Measurements from ENCODE around the gene WDR82.

The WDR82 gene

DNA sequence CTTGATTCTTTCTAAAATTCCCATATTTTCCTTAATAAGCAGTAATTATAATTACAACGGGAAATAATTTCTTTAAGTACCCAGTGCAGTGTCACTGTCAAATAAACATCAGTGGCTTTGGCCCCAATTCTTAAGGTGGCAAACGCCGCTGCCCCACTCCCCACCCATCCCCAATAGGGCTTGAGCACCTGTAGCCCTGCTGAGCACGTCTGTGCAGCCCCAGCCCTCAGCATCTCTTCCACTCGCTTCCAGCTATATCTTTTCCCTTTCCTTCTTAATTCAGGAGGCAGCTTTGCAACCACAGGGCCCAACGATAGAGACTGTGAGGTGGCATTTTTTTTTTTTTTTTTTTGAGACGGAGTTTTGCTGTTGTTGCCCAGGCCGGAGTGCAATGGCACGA is 23.8 kb downstream of the WDR82 start:
- DNase-seq (ENCODE audit: low spot score): no peak

- peak; percentile 92 for DNase-seq (ENCODE audit: low spot score)
Observed at GRCh38 chr3:52253314-52254304, 24.8 kb downstream of the WDR82 start.

DNA sequence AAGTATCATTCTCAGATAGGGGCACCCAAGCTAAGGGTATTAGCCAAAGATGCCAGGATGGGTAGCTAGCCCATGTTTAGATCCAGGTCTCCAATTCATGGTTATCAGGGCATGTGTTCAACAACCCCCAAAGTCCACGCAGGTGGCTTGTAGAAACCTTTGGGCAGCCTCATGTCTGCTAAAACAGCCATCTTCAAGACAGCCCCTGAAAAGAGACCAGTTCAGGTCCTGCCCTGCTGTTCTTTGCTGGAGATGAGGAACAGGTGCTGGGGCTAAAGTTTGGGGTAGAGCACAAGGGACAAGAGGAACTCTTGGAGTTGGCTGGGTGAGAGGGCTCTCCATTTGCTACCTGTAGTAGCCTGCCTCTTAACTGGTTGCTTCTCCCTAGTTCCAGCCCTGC is 28.3 kb downstream of the WDR82 start:
- DNase-seq (ENCODE audit: low spot score): no peak

DNA sequence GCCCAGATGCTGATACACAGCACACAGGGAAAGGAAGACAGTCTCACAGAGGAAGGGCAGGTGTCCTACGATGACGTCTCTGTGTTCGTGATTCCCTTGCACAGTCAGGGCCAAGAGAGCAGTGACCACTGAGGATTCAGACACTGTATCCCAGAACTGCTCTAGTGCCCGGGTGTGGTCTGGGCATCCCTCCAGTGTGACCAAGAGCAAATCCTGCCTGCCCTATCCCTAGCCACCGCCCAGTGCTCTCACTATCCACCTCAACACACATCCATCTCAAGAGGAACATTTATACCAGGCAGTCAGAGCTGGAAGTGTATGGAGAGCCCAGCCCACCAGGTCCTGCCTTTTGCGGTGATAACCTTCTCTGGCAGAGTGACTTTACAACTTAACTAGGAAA is 28.8 kb downstream of the WDR82 start:
- no peak for DNase-seq (ENCODE audit: low spot score)

DNA sequence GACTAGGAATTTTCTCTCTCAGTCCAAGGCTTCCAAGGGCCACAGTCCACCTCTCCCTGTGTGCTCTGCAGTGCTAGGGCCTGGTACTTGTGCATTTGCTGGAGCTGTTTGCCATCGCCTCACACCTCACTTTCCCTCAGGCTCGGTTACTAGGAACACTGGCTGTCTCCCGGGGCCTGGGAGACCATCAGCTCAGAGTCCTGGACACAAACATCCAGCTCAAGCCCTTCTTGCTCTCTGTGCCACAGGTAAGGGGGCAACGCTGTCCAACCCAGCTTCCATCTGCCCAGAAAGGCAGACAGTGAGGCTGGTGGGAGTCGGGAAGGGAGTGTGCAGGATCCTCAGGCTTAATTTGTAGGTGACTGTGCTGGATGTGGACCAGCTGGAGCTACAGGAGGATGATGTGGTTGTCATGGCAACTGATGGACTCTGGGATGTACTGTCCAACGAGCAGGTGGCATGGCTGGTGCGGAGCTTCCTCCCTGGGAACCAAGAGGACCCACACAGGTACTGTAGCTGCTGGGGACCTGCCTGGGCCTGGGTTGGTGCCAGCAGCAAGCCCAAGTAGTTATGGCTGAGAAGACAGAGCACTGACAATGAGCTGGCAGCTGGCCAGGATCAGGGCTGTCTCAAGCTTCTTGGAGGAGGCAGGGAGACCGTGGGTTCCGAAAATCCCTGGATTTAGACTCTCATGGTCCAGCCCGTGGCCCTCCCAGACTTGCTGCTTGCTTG is 29.5 kb downstream of the WDR82 start:
- peak; percentile 50 for DNase-seq (ENCODE audit: low spot score)

- DNase-seq (ENCODE audit: low spot score): no peak
Observed at GRCh38 chr3:52248165-52248541, 30.3 kb downstream of the WDR82 start.

DNA sequence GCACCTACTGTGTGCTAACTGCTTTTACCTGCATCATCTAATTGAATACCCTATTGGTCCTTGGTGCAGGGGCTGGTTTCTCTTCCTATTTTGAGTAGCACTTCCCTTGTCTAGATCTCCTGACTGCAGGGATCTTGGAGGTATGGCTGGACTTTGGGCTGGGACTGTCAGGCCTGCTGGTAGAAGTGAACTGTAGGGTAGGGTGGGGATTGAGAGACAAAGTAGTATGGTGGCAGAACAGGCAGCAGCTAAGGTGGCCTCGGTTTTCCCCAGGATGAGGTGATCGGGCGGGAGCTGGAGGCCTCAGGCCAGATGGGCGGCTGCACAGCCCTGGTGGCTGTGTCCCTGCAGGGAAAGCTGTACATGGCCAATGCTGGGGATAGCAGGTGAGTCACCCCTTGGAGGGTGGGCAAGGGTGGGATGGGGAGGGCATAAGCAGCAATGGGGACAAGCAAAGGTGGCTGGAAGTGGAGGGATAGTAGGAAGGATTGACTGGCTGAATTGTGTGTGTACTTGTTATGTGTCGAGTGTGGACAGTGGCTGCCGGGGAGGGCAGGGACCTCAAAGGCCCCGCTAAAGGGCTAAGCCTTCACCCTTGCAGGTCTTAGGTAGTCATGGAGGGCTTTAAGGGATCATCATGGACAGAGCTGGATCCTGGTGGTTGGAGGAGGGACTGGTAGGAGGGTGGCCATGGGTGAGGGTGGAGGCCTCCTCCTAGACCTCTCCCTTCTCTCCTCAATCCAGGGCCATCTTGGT is 30.9 kb downstream of the WDR82 start:
- no peak for DNase-seq (ENCODE audit: low spot score)

DNA sequence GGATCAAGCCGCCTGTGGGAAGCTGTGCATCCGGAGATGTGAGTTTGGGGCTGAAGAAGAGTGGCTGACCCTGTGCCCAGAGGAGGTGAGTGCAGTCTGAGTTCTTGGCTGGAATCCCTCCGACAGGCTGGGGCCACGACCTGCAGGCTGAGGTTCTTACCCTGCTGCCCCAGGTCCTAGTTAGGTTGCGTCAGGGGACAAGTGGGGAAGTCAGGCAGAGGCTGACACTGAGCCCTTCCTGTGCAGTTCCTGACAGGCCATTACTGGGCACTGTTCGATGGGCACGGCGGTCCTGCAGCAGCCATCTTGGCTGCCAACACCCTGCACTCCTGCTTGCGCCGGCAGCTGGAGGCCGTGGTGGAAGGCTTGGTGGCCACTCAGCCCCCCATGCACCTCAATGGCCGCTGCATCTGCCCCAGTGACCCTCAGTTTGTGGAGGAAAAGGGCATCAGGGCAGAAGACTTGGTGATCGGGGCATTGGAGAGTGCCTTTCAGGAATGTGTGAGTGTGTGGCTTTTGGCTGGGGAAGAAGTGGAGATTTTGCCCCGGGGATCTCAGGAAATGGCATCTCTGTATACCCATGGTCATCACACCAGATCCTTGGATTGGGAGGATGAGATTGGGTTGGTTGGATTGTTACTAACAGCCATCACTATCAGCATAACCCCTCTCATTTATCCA is 31.6 kb downstream of the WDR82 start:
- DNase-seq (ENCODE audit: low spot score): no peak

- no peak for DNase-seq (ENCODE audit: low spot score)
Observed at GRCh38 chr3:52246264-52246620, 32.2 kb downstream of the WDR82 start.

DNA sequence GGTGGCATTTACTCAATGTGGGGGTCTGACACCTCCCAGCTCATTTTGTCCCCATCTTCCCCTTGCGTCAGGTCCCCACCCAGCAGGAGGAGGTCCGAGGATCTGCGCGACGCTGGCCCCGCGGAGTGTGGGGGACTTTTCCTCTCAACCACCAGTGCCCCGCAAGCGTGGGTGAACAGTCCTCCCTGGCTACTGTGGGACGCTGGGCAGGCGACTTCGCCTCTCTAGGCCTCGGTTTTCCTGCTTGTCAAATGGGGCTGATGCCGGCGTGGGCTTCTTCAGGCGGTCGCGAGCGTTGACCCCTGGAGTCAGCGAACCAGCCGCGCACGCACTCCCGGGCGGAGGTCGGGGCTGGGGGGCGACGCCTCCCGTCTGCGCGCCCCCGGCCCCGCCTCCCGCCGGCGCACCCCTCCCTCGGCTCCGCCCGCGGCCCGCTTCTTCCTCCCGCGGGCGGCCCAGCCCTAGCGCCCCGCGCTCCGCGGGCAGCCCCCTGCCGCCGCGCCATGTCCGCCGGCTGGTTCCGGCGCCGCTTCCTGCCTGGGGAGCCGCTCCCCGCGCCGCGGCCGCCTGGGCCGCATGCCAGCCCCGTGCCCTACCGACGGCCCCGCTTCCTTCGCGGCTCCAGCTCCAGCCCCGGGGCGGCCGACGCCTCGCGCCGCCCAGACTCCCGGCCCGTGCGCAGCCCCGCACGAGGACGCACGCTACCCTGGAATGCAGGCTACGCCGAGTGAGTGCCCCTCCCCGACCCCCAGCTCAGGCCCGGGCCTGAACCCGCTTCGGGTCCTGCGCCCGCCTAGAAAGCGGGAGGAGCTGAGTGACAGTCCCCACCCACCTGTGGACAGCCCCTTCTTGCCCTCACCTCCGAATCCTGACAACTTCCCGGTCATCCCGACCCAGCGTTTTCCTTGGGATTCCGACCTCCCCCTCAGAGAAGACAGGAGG is 32.9 kb downstream of the WDR82 start, which contains the start of gene PPM1M:
PPM1M (plus strand) TSS at position 438 of the 942 bp plus-strand sequence; CDS start at position 504, 66 bp downstream.
- no peak for DNase-seq (ENCODE audit: low spot score)

DNA sequence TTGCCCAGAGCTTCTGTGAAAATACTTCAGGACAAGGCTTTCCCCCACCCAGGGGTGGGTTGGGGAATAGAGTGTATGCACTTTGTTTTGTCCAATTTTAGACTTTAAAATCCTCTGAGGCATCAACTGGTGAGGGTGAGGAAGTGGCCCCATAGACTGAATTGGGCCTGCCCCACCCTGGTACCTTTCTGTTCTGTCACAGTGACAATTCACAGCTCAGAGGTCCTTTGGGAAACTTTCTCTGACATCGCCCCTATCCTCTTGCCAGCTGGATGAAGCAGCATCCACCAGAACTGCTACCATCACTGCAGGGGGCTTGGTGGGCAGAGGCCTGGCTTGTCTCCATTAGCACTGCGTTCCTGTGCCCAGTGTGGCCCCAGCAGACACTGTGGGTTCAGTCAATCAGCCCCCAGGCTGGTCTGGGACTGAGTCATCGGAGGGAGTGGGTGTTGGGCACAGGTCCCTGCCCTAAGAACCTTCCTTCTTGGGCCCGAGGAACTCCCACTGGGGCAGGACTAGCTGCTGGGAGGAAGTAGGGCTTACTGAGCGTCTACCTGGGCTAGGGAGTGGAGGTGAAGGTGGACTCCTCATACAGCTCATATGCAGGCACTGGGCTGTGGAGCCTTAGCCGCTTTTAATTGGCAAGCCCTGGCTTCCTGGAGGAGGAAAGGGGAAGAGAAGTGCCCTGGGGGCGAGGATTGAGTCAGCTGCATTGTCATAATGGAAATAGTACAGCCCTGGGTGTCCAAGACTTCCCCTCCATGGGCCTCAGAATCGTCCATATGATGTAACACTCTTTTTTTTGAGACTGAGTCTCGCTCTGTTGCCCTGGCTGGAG is 34.4 kb downstream of the WDR82 start:
- peak; percentile 66 for DNase-seq (ENCODE audit: low spot score)

DNA sequence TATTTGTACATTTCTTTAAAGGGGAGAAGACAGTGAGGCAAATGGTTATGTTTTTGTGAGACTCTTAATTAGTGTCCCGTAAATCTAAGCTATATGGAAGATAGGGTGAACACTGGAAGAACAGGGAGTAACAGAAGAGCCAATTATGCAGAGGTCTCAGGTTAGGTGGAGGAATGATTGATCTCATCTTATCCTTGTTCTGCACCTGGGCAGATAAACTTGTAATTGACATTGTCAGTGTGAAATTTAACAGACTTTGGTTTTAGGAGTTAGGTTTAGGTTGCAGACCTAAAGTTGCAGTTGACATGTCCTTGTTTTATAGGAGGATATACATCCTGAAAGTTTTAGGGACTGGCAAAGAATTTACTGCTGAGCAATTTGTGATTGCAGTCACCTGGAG is 36.4 kb downstream of the WDR82 start:
- no peak for DNase-seq (ENCODE audit: low spot score)

DNA sequence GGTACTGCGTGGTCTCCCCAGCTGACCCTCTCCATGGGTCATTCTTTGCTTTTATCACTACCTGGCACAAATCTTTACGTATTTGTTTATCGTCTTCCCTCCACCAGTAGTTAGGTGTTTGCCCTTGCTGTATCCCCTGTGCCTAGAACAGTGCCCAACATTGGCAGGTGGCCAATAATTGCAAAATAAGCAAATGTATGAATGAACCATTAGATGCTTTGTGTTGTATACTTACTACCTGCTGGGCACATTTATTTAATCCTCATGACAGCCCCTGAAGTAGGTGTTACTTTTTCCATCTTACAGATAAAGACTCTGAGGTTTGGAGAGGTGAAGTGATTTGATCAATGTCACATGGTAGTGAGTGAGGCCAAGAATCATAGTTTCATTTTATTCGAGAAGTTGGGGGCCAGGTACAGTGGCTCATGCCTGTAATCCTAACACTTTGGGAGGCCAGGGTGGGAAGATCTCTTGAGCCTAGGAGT is 37.5 kb downstream of the WDR82 start:
- DNase-seq (ENCODE audit: low spot score): no peak

- peak; percentile 54 for DNase-seq (ENCODE audit: low spot score)
Observed at GRCh38 chr3:52240059-52240885, 38.2 kb downstream of the WDR82 start.

DNA sequence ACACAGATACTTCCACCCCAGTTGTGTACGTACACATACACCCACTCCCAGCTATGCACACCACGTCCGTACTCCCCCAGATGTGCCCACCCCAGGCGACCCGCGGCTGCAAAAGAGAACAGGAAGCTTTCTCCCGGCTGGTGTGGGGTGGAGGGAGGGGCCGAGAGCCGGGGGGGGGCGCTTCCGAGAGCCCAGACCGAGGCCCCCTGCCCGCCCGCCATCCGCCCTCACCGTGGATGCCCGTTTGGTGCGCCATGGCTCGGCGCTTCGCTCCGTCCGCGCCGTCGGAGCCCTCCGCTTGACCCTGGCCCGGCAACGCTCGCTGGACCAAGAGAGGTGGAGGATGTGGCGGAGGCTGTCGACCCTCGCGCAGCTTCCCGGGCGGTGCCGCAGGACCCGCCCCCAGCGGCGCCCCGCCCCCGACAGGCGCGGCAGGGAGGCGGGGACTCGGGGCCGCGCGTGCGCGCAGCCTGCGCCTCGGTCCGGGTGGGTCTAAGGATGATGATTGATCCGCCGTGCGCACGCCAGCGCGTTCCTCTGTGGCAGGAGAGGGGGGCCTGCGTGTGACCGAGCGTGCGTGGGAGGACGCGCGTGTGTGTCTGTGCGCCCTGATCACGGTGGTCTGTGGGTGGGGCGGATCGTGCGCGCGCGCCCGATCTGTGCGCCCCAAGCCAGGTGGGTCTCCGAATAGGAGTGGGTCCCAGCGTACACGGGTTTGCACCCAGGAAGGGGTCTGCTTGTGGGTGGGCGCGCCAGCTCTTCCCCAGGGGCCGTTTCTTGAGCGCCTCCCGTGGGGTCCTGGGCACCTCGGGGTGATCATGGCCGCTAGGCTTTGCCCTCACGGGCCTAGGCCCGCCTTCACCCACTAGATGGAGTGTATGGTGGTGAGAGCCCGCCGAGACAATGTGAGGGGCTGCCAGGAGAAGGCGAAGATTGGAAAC is 39.4 kb downstream of the WDR82 start, which contains the start of gene TWF2:
TWF2 (minus strand) TSS at position 398 of the 941 bp plus-strand sequence; CDS start at position 256, 142 bp downstream.
- DNase-seq (ENCODE audit: low spot score): peak; percentile 91

- no peak for DNase-seq (ENCODE audit: low spot score)
Observed at GRCh38 chr3:52238193-52238760, 40.2 kb downstream of the WDR82 start.

DNA sequence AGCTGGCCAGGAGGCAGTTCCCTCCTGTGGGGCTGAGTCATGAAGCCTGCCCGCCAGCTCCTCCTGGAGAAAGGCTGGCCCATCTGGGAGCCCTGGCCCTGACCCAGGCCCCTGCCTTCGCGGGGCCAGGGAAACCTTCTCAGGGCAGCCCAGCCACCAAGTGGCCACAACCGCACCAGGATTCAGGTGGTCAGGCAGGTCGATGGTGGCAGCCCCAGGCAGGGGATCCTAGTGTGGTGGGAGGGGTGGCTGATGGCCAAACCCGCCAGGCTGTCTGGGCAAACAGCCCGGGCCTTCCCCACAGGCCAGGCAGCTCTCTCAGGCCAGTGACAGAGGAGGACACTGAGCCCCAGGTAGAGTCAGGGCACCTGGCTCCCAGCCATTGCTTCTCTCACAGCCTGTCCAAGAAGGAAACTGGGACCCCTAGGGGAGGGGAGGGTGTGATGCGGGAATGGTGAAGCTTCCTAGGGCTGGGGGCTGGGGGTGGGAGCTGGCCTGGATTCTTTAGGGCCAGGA is 40.7 kb downstream of the WDR82 start:
- peak; percentile 75 for DNase-seq (ENCODE audit: low spot score)

Data from Ammon's horn (tissue), 1 donor.